ENCODE results near the gene CPSF4. TPM values are rescaled to one million over a fixed set of nuclear protein-coding genes. Genes with fewer than 3 reads are reported as not detected.

The CPSF4 gene
- total RNA-seq, 2 experiments from 2014 or later: 84.4 to 88.6 TPM

- ChIA-PET CTCF (ENCODE audit: unreplicated experiment) (no interaction called here), POLR2A (no interaction called here)
- H3K9me3 ChIP-seq (ENCODE audit: low read length): 0 out of 2 replicates have a peak, but pooled peaks cover 4% of the 10 kb centered on the region
- no peak overlapping the region for H3K27ac ChIP-seq (ENCODE audit: low read depth, low read length, poor library complexity, severe bottlenecking)
- peaks cover 98% of the 10 kb centered on the region for H3K36me3 ChIP-seq (ENCODE audit: insufficient read depth, low read length)
- H4K20me1 ChIP-seq (ENCODE audit: insufficient read depth, low read length): no peaks in the 10 kb centered on the region
- intact Hi-C loops (cut with micrococcal nuclease; ENCODE audit: unreplicated experiment): no loop called here
- H3K4me2 ChIP-seq (ENCODE audit: low read length): no peak overlapping the region
- DNase-seq (ENCODE audit: low spot score): no peak
- no peak overlapping the region for H3K4me3 ChIP-seq (ENCODE audit: low read depth, low read length, poor library complexity, severe bottlenecking)
- H2AFZ ChIP-seq (ENCODE audit: low read length): no peak overlapping the region
- BruUV-seq (replicated peaks): no TSS peak
- no peaks in the 10 kb centered on the region for H3K9me2 ChIP-seq (ENCODE audit: insufficient read depth, low read length)
- H3K79me2 ChIP-seq (ENCODE audit: insufficient read depth, low read depth, low read length): peaks cover 41% of the 10 kb centered on the region
- TF ChIP-seq EZH2phosphoT487 (IDR thresholded peaks at IDR 0.05; ENCODE audit: borderline replicate concordance, low read depth, low read length): no peak
- no peak for TF ChIP-seq CTCF (conservative IDR thresholded peaks at IDR 0.05; ENCODE audit: low read length)
- peaks cover 5% of the 10 kb centered on the region for H3K4me1 ChIP-seq (ENCODE audit: insufficient read depth, low read length, poor library complexity, severe bottlenecking)
These were observed 19.1 kb downstream of the CPSF4 start for GRCh38 chr7:99457650-99458493.

- Histone ChIP-seq H3K9me2 (ENCODE audit: insufficient read depth, low read length) (no peaks in the 10 kb centered on the region), H3K79me2 (ENCODE audit: insufficient read depth, low read depth, low read length) (peaks cover 54% of the 10 kb centered on the region), H3K4me1 (ENCODE audit: insufficient read depth, low read length, poor library complexity, severe bottlenecking) (peaks cover 8% of the 10 kb centered on the region), H3K4me3 (ENCODE audit: low read depth, low read length, poor library complexity, severe bottlenecking) (no peak overlapping the region), H4K20me1 (ENCODE audit: insufficient read depth, low read length) (no peaks in the 10 kb centered on the region), H3K27ac (ENCODE audit: low read depth, low read length, poor library complexity, severe bottlenecking) (no peak overlapping the region), H3K4me2 (ENCODE audit: low read length) (no peak overlapping the region), H3K9me3 (ENCODE audit: low read length) (0 out of 2 replicates have a peak, but pooled peaks cover 4% of the 10 kb centered on the region), H3K36me3 (ENCODE audit: insufficient read depth, low read length) (peaks cover 98% of the 10 kb centered on the region), H2AFZ (ENCODE audit: low read length) (no peak overlapping the region)
- POLR2A ChIA-PET: no interaction called here
- BruUV-seq (replicated peaks): no TSS peak
- intact Hi-C loops (cut with micrococcal nuclease; ENCODE audit: unreplicated experiment): no loop called here
- no peak for TF ChIP-seq EZH2phosphoT487 (IDR thresholded peaks at IDR 0.05; ENCODE audit: borderline replicate concordance, low read depth, low read length)
- TF ChIP-seq CTCF (conservative IDR thresholded peaks at IDR 0.05; ENCODE audit: low read length): peak; percentile 67
- DNase-seq (ENCODE audit: low spot score): peak; percentile 40
- CTCF ChIA-PET (ENCODE audit: unreplicated experiment): no interaction called here
These were observed 20.3 kb downstream of the CPSF4 start for GRCh38 chr7:99459087-99459486.

GRCh38 chr7:99460651-99461050 lies 21.9 kb downstream of the CPSF4 start:
- Histone ChIP-seq H3K36me3 (ENCODE audit: insufficient read depth, low read length) (peaks cover 84% of the 10 kb centered on the region), H3K27ac (ENCODE audit: low read depth, low read length, poor library complexity, severe bottlenecking) (no peak overlapping the region), H3K4me2 (ENCODE audit: low read length) (no peak overlapping the region), H3K9me3 (ENCODE audit: low read length) (0 out of 2 replicates have a peak, but pooled peaks cover 4% of the 10 kb centered on the region), H3K4me3 (ENCODE audit: low read depth, low read length, poor library complexity, severe bottlenecking) (no peak overlapping the region), H3K9me2 (ENCODE audit: insufficient read depth, low read length) (no peaks in the 10 kb centered on the region), H3K79me2 (ENCODE audit: insufficient read depth, low read depth, low read length) (peaks cover 69% of the 10 kb centered on the region), H4K20me1 (ENCODE audit: insufficient read depth, low read length) (no peaks in the 10 kb centered on the region), H3K4me1 (ENCODE audit: insufficient read depth, low read length, poor library complexity, severe bottlenecking) (peaks cover 18% of the 10 kb centered on the region), H2AFZ (ENCODE audit: low read length) (no peak overlapping the region)
- no TSS peak for BruUV-seq (replicated peaks)
- ChIA-PET POLR2A (no interaction called here), CTCF (ENCODE audit: unreplicated experiment) (no interaction called here)
- TF ChIP-seq CTCF (conservative IDR thresholded peaks at IDR 0.05; ENCODE audit: low read length): no peak
- TF ChIP-seq EZH2phosphoT487 (IDR thresholded peaks at IDR 0.05; ENCODE audit: borderline replicate concordance, low read depth, low read length): no peak
- intact Hi-C loops (cut with micrococcal nuclease; ENCODE audit: unreplicated experiment): no loop called here
- no peak for DNase-seq (ENCODE audit: low spot score)
